HepG2 (cell line): ENCODE measurements around the gene ZFPM1. TPM values are rescaled to one million over a fixed set of nuclear protein-coding genes. Genes with fewer than 3 reads are reported as not detected.

Experiments
- ATAC-seq: fragments of 200-7000 bp; cut with Tn5 transposase; 3 replicates; pipeline ENCODE4 v1.9.1; 2020; ENCODE audit warnings: mild to moderate bottlenecking, moderate library complexity
- BruUV-seq: library from RNA; stranded (reverse); fragments of 400-500 nt; replicated peaks from 2 replicates; lab custom pipeline; 2021; lab: Mats Ljungman, UMichigan
- CTCF ChIA-PET: fragments of 300-600 bp; formaldehyde crosslinking; extraction: SDS; loops from one replicate; lab custom pipeline; 2021; ENCODE audit warnings: low total read pairs, inconsistent platforms, low intra/inter-chr PET ratio; lab: Yijun Ruan, JAX
- POLR2A ChIA-PET: fragments of 350-600 bp; sonication (Branson Sonifier 250); formaldehyde crosslinking; loops from one replicate; lab custom pipeline; 2020; ENCODE audit warnings: antibody characterized with exemption, inconsistent platforms; lab: Yijun Ruan, JAX
- DNase-seq: peaks from one replicate; pipeline ENCODE4 v3.0.0-alpha.2; 2015; ENCODE audit warnings: low spot score
- FAIRE-seq: peaks from 3 replicates; lab custom pipeline; 2011; peaks lifted over from hg19 to GRCh38; lab: Jason Lieb, UNC
- H2AFZ ChIP-seq: one replicate; pipeline ENCODE4 v1.6.1; 2011; ENCODE audit warnings: low read length, inconsistent platforms
- H3K27ac ChIP-seq: fragments of 300-600 bp; 3 replicates; pipeline ENCODE4 v1.8.0; 2011; ENCODE audit warnings: mixed run types, mild to moderate bottlenecking, mixed read lengths, low read length, inconsistent platforms; ENCODE audit not compliant: insufficient read depth; ENCODE audit errors: extremely low read length
- H3K27me3 ChIP-seq, 2 experiments: fragments of 200-600 bp in 1 of 2; 2 replicates in 1 of 2; 3 replicates in 1 of 2; pipeline versions ENCODE4 v1.6.0 to v1.8.0; 2011; ENCODE audit warnings: low read length in 2 of 2, mild to moderate bottlenecking in 2 of 2, moderate library complexity in 2 of 2, inconsistent platforms in 1 of 2; ENCODE audit not compliant: insufficient read depth in 2 of 2, control insufficient read depth in 1 of 2
- H3K36me3 ChIP-seq, 2 experiments: fragments of 200-600 bp in 1 of 2; replicated peaks in 1 of 2; 2 replicates in 1 of 2; 3 replicates in 1 of 2; pipeline versions ENCODE4 v1.5.1 to v1.8.0; 2011; ENCODE audit warnings: low read length in 2 of 2, inconsistent platforms in 1 of 2; ENCODE audit not compliant: insufficient read depth in 2 of 2, control insufficient read depth in 1 of 2
- H3K4me1 ChIP-seq: 2 replicates; pipeline ENCODE4 v1.5.1; 2012; ENCODE audit warnings: low read length, inconsistent platforms; ENCODE audit not compliant: insufficient read depth
- H3K4me2 ChIP-seq: 2 replicates; pipeline ENCODE4 v1.6.0; 2011; ENCODE audit warnings: low read depth, low read length, inconsistent platforms
- H3K4me3 ChIP-seq, 3 experiments: fragments of 200-600 bp in 1 of 3; sonication (generic), shearing (Covaris generic) in 1 of 3; replicated peaks in 1 of 3; 2 replicates each; pipeline ENCODE4 v1.5.1; 2011 to 2016; ENCODE audit warnings: low read length in 3 of 3, inconsistent platforms in 2 of 3, low read depth in 2 of 3, mild to moderate bottlenecking in 2 of 3, control low read depth in 1 of 3, mixed read lengths in 1 of 3; ENCODE audit not compliant: insufficient read depth in 1 of 3
- H3K79me2 ChIP-seq: one replicate; pipeline ENCODE4 v1.6.1; 2011; ENCODE audit warnings: low read length, inconsistent platforms; ENCODE audit not compliant: insufficient read depth
- H3K9ac ChIP-seq: 2 replicates; pipeline ENCODE4 v1.6.0; 2011; ENCODE audit warnings: mild to moderate bottlenecking, low read depth, low read length, inconsistent platforms; ENCODE audit not compliant: insufficient read depth
- H3K9me3 ChIP-seq: 2 replicates; pipeline ENCODE4 v1.5.1; 2012; ENCODE audit warnings: mild to moderate bottlenecking, low read length
- H4K20me1 ChIP-seq: 2 replicates; pipeline ENCODE4 v1.6.0; 2011; ENCODE audit warnings: inconsistent platforms, mild to moderate bottlenecking, low read length, moderate library complexity; ENCODE audit not compliant: insufficient read depth
- FOXO1 ChIP-seq: sonication (generic); formaldehyde crosslinking; IDR thresholded peaks from 2 replicates; pipeline ENCODE4 v1.4.0; 2020; ENCODE audit warnings: missing genetic modification reagents
- HDAC6 ChIP-seq: fragments of 200-600 bp; sonication (generic); IDR thresholded peaks from 2 replicates; pipeline ENCODE4 v1.7.0; 2017; ENCODE audit warnings: mild to moderate bottlenecking, antibody characterized with exemption, low read length, low read depth
- MAZ ChIP-seq, 2 experiments: sonication (generic) in 1 of 2; formaldehyde crosslinking in 1 of 2; IDR thresholded peaks; 2 replicates each; pipeline versions ENCODE4 v1.5.0 to v1.6.1; 2012 to 2020; ENCODE audit warnings: low read depth in 2 of 2, mild to moderate bottlenecking in 2 of 2, borderline replicate concordance in 1 of 2, improper control_type of control experiment in 1 of 2, low read length in 1 of 2, missing genetic modification reagents in 1 of 2, moderate library complexity in 1 of 2
- MEIS1 ChIP-seq: sonication (generic); formaldehyde crosslinking; IDR thresholded peaks from 2 replicates; pipeline ENCODE4 v1.9.0; 2021; ENCODE audit warnings: mild to moderate bottlenecking, missing genetic modification reagents, moderate library complexity, borderline replicate concordance
- NFE2 ChIP-seq: sonication (generic); formaldehyde crosslinking; IDR thresholded peaks from 2 replicates; pipeline ENCODE4 v1.4.0; 2020; ENCODE audit warnings: missing genetic modification reagents
- RBFOX2 ChIP-seq: fragments of 200-400 bp; formaldehyde crosslinking; IDR thresholded peaks from 2 replicates; pipeline ENCODE4 v1.6.1; 2017; ENCODE audit warnings: low read depth, mild to moderate bottlenecking, low read length
- RBM39 ChIP-seq: fragments of 200-400 bp; formaldehyde crosslinking; IDR thresholded peaks from one replicate; pipeline ENCODE4 v1.6.1; 2018; ENCODE audit warnings: antibody characterized with exemption, mild to moderate bottlenecking, low read depth, low read length; ENCODE audit not compliant: poor library complexity, severe bottlenecking
- SOX5 ChIP-seq: IDR thresholded peaks from 2 replicates; pipeline ENCODE4 v1.6.1; 2016; ENCODE audit warnings: borderline replicate concordance
- SPEN ChIP-seq: sonication (generic); formaldehyde crosslinking; IDR thresholded peaks from 2 replicates; pipeline ENCODE4 v1.5.1; 2020; ENCODE audit warnings: low read depth, mild to moderate bottlenecking, missing genetic modification reagents
- ZFAT ChIP-seq: sonication (generic); formaldehyde crosslinking; conservative IDR thresholded peaks from 2 replicates; pipeline ENCODE4 v1.8.1; 2023; ENCODE audit warnings: missing genetic modification reagents, inconsistent platforms
- ZKSCAN1 ChIP-seq: fragments of 150-350 bp; IDR thresholded peaks from 2 replicates; pipeline ENCODE4 v1.6.1; 2014; ENCODE audit warnings: low read length
- ZNF225 ChIP-seq: sonication (generic); formaldehyde crosslinking; IDR thresholded peaks from 2 replicates; pipeline ENCODE4 v1.4.0; 2020; ENCODE audit warnings: mild to moderate bottlenecking, missing genetic modification reagents
- ZNF547 ChIP-seq: sonication (generic); formaldehyde crosslinking; IDR thresholded peaks from 2 replicates; pipeline ENCODE4 v1.5.1; 2020; ENCODE audit warnings: mild to moderate bottlenecking, missing genetic modification reagents
- WGBS: methylation state at CpG from one replicate; pipeline ENCODE4 v1.1.6; 2017; ENCODE audit warnings: low lambda C conversion rate; 5-methylcytosine and 5-hydroxymethylcytosine counted together
- in situ Hi-C: cut with HindIII; loops from 2 replicates; pipeline ENCODE4 v1.10.0; 2017; ENCODE audit warnings: low pct_unique_long_range_greater_than_20kb; ENCODE audit not compliant: extremely low pct_ligation_motif_present
- intact Hi-C: fragments of 100-400 bp; cut with micrococcal nuclease; formaldehyde crosslinking; loops from one replicate; pipeline ENCODE4 v1.10.0; 2022; ENCODE audit not compliant: unreplicated experiment
- polyA plus RNA-seq, 8 experiments: library from polyadenylated mRNA; depleted of rRNA in 3 of 8; stranded (reverse) in 7 of 8; unstranded in 1 of 8; fragments of >200 nt; fragmentation: Illumina TruSeq in 4 of 8; extraction: Trizol in 4 of 8; gene quantifications; 2 replicates each; pipeline versions ENCODE4 v1.2.1 to v1.2.3, GENCODE V29; 2011 to 2016; ENCODE audit warnings: low read depth in 4 of 8, missing spikeins in 1 of 8, mixed read lengths in 1 of 8; ENCODE audit not compliant: insufficient read depth in 1 of 8
- total RNA-seq, 5 experiments: library from RNA; depleted of rRNA; stranded (reverse); fragments of >200 nt; fragmentation: Illumina TruSeq; extraction: Trizol; gene quantifications; 2 replicates each; pipeline ENCODE4 v1.2.3, GENCODE V29; 2016; ENCODE audit warnings: low read depth in 1 of 5
- TF ChIP-seq, protein P1 (sequence below), 2 experiments: sonication (generic) in 1 of 2; formaldehyde crosslinking in 1 of 2; IDR thresholded peaks; 2 replicates each; pipeline versions ENCODE4 v1.5.1 to v1.6.1; 2011 to 2020; ENCODE audit warnings: borderline replicate concordance in 1 of 2, low read depth in 1 of 2, low read length in 1 of 2, mild to moderate bottlenecking in 1 of 2, missing genetic modification reagents in 1 of 2, moderate library complexity in 1 of 2
- TF ChIP-seq, protein P2 (sequence below): sonication (generic); formaldehyde crosslinking; IDR thresholded peaks from 2 replicates; pipeline ENCODE4 v1.8.0; 2022; ENCODE audit warnings: missing genetic modification reagents, mild to moderate bottlenecking, moderate library complexity, borderline replicate concordance
- TF ChIP-seq, protein P3 (sequence below): sonication (generic); formaldehyde crosslinking; IDR thresholded peaks from 2 replicates; pipeline ENCODE4 v1.4.0; 2020; ENCODE audit warnings: mild to moderate bottlenecking, missing genetic modification reagents
- TF ChIP-seq, protein P4 (sequence below): sonication (generic); formaldehyde crosslinking; IDR thresholded peaks from 2 replicates; pipeline ENCODE4 v1.4.0; 2020; ENCODE audit warnings: missing genetic modification reagents

Gene ZFPM1
- total and polyA plus RNA-seq, 2 of the 13 experiments (the other 11 are each of a cell fraction or from before 2014, with no cell fraction given): 1.3 to 3.8 TPM

DNA sequence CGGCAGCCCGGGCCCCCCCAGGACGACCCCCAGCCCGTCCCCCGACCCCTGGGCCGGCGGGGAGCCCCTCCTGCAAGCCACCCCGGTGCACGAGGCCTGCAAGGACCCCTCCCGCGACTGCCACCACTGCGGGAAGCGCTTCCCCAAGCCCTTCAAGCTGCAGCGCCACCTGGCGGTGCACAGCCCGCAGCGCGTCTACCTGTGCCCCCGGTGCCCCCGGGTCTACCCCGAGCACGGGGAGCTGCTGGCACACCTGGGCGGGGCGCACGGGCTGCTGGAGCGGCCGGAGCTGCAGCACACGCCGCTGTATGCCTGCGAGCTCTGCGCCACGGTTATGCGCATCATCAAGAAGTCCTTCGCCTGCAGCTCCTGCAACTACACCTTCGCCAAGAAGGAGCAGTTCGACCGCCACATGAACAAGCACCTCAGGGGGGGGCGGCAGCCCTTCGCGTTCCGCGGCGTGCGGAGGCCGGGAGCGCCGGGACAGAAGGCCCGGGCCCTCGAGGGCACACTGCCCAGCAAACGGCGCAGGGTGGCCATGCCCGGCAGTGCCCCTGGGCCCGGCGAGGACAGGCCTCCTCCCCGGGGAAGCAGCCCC, 15.6 kb upstream of the ZFPM1 start:
- Histone ChIP-seq H3K79me2 (no peaks in the 10 kb centered on the region), H2AFZ (no peak overlapping the region), H3K9ac (no peak overlapping the region), H3K4me1 (peaks cover 3% of the 10 kb centered on the region), H3K9me3 (no peaks in the 10 kb centered on the region), H3K36me3 (no peaks in the 10 kb centered on the region), H3K27ac (no peak overlapping the region), H3K4me3 (no peak overlapping the region), H3K27me3 (peaks cover 58 to 97% of the 10 kb centered on the region in 2 experiments), H3K4me2 (no peak overlapping the region; the same call in 1 of the 2 replicates), H4K20me1 (peaks cover 8% of the 10 kb centered on the region; the same call in 1 of the 2 replicates)
- in situ Hi-C loops (loop anchor here (10.0 kb wide), 1 partner anchor 243 kb away; no protein-coding TSS in a partner anchor), intact Hi-C loops (loop anchor here (2.0 kb wide), 1 partner anchor 243 kb away; no protein-coding TSS in a partner anchor)
- FAIRE-seq (no peak), DNase-seq (peak; percentile 48), ATAC-seq (peak; percentile 64)
- WGBS: 6% methylated on average over 16 of the region's 55 CpGs
- CTCF ChIA-PET: interaction anchor here (1.2 to 1.6 kb wide), 2 partner anchors 90 to 124 kb away, joined by 3 read pairs; no protein-coding TSS in a partner anchor
- POLR2A ChIA-PET: interaction anchor here (1.2 to 2.1 kb wide), 2 partner anchors 15 to 67 kb away, joined by 3 to 4 read pairs; partner anchors contain the start of gene ZFPM1
- BruUV-seq: no TSS peak
- TF ChIP-seq, protein P1, sequence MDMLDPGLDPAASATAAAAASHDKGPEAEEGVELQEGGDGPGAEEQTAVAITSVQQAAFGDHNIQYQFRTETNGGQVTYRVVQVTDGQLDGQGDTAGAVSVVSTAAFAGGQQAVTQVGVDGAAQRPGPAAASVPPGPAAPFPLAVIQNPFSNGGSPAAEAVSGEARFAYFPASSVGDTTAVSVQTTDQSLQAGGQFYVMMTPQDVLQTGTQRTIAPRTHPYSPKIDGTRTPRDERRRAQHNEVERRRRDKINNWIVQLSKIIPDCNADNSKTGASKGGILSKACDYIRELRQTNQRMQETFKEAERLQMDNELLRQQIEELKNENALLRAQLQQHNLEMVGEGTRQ (IDR thresholded peaks at IDR 0.05; ENCODE audit: low read depth, low read length): no peak
- TF ChIP-seq, protein P1 (CRISPR knock-in tag; IDR thresholded peaks at IDR 0.05; ENCODE audit: borderline replicate concordance): no peak
- TF ChIP-seq FOXO1 (CRISPR knock-in tag) (peak; percentile 21; the same call in 1 of the 2 replicates), RBFOX2 (no peak), ZNF225 (no peak), SPEN (no peak), MEIS1 (CRISPR knock-in tag) (no peak), MAZ (IDR thresholded peaks at IDR 0.05; ENCODE audit: borderline replicate concordance, low read depth, low read length) (0 out of 2 replicates have a peak, but pooled peaks have one; percentile 14), MAZ (CRISPR knock-in tag; IDR thresholded peaks at IDR 0.05; ENCODE audit: low read depth) (peak; percentile 38; the same call in 1 of the 2 replicates), HDAC6 (no peak), ZFAT (CRISPR knock-in tag) (no peak), ZKSCAN1 (no peak), RBM39 (no peak), SOX5 (CRISPR knock-in tag) (no peak), ZNF547 (CRISPR knock-in tag) (no peak), NFE2 (CRISPR knock-in tag) (no peak)
- TF ChIP-seq, protein P2, sequence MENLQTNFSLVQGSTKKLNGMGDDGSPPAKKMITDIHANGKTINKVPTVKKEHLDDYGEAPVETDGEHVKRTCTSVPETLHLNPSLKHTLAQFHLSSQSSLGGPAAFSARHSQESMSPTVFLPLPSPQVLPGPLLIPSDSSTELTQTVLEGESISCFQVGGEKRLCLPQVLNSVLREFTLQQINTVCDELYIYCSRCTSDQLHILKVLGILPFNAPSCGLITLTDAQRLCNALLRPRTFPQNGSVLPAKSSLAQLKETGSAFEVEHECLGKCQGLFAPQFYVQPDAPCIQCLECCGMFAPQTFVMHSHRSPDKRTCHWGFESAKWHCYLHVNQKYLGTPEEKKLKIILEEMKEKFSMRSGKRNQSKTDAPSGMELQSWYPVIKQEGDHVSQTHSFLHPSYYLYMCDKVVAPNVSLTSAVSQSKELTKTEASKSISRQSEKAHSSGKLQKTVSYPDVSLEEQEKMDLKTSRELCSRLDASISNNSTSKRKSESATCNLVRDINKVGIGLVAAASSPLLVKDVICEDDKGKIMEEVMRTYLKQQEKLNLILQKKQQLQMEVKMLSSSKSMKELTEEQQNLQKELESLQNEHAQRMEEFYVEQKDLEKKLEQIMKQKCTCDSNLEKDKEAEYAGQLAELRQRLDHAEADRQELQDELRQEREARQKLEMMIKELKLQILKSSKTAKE (CRISPR knock-in tag): no peak
- TF ChIP-seq, protein P3, sequence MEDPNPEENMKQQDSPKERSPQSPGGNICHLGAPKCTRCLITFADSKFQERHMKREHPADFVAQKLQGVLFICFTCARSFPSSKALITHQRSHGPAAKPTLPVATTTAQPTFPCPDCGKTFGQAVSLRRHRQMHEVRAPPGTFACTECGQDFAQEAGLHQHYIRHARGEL: 0 out of 2 replicates have a peak, but pooled peaks have one; percentile 47
- TF ChIP-seq, protein P4, sequence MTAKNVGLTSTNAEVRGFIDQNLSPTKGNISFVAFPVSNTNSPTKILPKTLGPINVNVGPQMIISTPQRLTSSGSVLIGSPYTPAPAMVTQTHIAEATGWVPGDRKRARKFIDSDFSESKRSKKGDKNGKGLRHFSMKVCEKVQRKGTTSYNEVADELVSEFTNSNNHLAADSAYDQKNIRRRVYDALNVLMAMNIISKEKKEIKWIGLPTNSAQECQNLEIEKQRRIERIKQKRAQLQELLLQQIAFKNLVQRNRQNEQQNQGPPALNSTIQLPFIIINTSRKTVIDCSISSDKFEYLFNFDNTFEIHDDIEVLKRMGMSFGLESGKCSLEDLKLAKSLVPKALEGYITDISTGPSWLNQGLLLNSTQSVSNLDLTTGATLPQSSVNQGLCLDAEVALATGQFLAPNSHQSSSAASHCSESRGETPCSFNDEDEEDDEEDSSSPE: no peak
